Breast epithelium (tissue), 4 donors: ENCODE results near the gene RABGAP1L. TPM values are rescaled to one million over a fixed set of nuclear protein-coding genes. Genes with fewer than 3 reads are reported as not detected.

Experiments used
- DNase-seq, 2 donors: peaks; one replicate each; pipeline ENCODE4 v3.0.0-alpha.2; 2019; ENCODE audit warnings: low spot score in 2 of 2
- H3K27ac ChIP-seq, 2 donors: fragments of 200-600 bp; sonication (generic) in 1 of 2; one replicate each; pipeline ENCODE4 v1.5.1; 2016 to 2019; ENCODE audit warnings: mild to moderate bottlenecking in 1 of 2
- H3K27me3 ChIP-seq, 2 donors: fragments of 200-600 bp; sonication (generic) in 1 of 2; one replicate each; pipeline versions ENCODE4 v1.5.1 to v1.6.0; 2017 to 2019; ENCODE audit warnings: control low read depth in 1 of 2, mild to moderate bottlenecking in 1 of 2
- H3K36me3 ChIP-seq: fragments of 200-600 bp; one replicate; pipeline ENCODE4 v1.5.1; 2019
- H3K4me1 ChIP-seq, 2 donors: fragments of 200-600 bp; sonication (generic); one replicate each; pipeline ENCODE4 v1.5.1; 2016 to 2019; ENCODE audit warnings: control low read depth in 1 of 2
- H3K4me3 ChIP-seq, 3 donors: fragments of 200-600 bp; sonication (generic); 1 replicate in 2 of 3; 2 replicates in 1 of 3; pipeline ENCODE4 v1.5.1; 2016 to 2019; ENCODE audit warnings: mild to moderate bottlenecking in 3 of 3, moderate library complexity in 2 of 3
- H3K9me3 ChIP-seq, 2 donors: fragments of 200-600 bp; sonication (generic) in 1 of 2; one replicate each; pipeline ENCODE4 v1.5.1; 2016 to 2019; ENCODE audit warnings: control low read depth in 1 of 2
- POLR2A ChIP-seq: fragments of 450-650 bp; IDR thresholded peaks from one replicate; pipeline ENCODE4 v1.6.1; 2016; ENCODE audit warnings: antibody characterized with exemption, mild to moderate bottlenecking, moderate library complexity
- POLR2AphosphoS5 ChIP-seq, 3 donors: sonication (generic); formaldehyde crosslinking; IDR thresholded peaks; one replicate each; pipeline ENCODE4 v1.6.1; 2017; ENCODE audit warnings: antibody characterized with exemption in 3 of 3
- intact Hi-C: fragments of 100-400 bp; cut with DNase I; formaldehyde crosslinking; loops from one replicate; pipeline ENCODE4 v1.15.1; 2023; ENCODE audit warnings: low total_unique reads
- total RNA-seq, 3 donors: library from RNA; depleted of rRNA; stranded (reverse); fragments of >200 nt; gene quantifications; one replicate each; pipeline ENCODE4 v1.1.0, GENCODE V29; 2016
- TF ChIP-seq, protein P1 (sequence below), 3 donors: fragments of 450-650 bp; IDR thresholded peaks; one replicate each; pipeline ENCODE4 v1.5.1; 2016 to 2017; ENCODE audit warnings: antibody characterized with exemption in 3 of 3, mild to moderate bottlenecking in 3 of 3, moderate library complexity in 3 of 3

RABGAP1L gene
- total RNA-seq, 3 donors from 2014 or later, result 41.3 to 83.7 (median 49.5) TPM

DNA sequence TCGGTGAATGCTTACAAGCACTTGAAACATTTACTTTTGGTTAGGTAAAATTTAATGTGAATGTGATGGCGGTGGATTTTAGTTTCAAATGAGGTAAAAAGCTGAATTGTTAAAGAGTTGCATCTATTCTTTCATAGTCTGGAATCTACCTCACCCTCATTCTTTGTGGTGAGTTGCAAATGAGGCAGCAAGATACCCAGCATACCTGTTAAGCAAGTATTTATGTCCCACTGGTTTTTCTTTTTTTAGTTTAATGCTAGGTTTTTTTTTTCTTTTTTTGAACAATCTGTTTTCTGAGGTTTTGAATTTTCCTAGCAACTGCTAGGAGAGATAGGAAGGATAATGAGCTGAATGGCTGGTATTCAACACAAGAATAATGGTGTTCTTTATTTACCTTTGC is 712.6 kb downstream of the RABGAP1L start:
- Histone ChIP-seq H3K36me3 (no peaks in the 10 kb centered on the region), H3K4me3 (no peak overlapping the region), H3K9me3 (no peaks in the 10 kb centered on the region), H3K27ac (peak overlapping the region in 1 of 2 donors; percentile 43), H3K27me3 (no peaks in the 10 kb centered on the region), H3K4me1 (no peaks in the 10 kb centered on the region)
- DNase-seq, result no peak
- no peak for TF ChIP-seq POLR2A
- TF ChIP-seq, protein P1, sequence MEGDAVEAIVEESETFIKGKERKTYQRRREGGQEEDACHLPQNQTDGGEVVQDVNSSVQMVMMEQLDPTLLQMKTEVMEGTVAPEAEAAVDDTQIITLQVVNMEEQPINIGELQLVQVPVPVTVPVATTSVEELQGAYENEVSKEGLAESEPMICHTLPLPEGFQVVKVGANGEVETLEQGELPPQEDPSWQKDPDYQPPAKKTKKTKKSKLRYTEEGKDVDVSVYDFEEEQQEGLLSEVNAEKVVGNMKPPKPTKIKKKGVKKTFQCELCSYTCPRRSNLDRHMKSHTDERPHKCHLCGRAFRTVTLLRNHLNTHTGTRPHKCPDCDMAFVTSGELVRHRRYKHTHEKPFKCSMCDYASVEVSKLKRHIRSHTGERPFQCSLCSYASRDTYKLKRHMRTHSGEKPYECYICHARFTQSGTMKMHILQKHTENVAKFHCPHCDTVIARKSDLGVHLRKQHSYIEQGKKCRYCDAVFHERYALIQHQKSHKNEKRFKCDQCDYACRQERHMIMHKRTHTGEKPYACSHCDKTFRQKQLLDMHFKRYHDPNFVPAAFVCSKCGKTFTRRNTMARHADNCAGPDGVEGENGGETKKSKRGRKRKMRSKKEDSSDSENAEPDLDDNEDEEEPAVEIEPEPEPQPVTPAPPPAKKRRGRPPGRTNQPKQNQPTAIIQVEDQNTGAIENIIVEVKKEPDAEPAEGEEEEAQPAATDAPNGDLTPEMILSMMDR (IDR thresholded peaks at IDR 0.05), result no peak
- TF ChIP-seq POLR2AphosphoS5 (IDR thresholded peaks at IDR 0.05), result no peak
- intact Hi-C loops, result no loop called here

DNA sequence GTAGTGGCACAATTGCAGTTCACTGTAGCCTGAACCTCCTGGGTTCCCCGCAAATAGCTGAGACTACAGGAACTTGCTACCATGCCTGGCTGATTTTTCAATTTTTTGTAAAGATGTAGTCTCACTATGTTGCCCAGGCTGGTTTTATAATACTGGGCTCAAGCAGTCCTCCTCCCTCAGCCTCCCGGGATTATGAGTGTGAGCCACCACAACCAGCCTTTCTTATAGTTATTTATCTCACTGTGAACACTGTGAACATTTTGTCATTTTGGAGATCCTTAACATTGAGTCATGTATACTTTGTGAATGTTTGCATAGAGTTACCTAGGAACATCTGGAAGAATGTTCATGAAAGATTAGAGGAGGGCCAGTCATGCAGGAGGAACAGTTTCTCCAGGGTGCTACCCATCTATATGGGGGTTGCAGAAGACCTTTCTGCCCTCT is 713.3 kb downstream of the RABGAP1L start:
- H3K4me3 ChIP-seq, result no peak overlapping the region
- H3K27me3 ChIP-seq, result no peaks in the 10 kb centered on the region
- H3K27ac ChIP-seq, result peak overlapping the region in 1 of 2 donors; percentile 43
- no peaks in the 10 kb centered on the region for H3K9me3 ChIP-seq
- H3K36me3 ChIP-seq, result no peaks in the 10 kb centered on the region
- intact Hi-C loops, result no loop called here
- DNase-seq, result no peak
- TF ChIP-seq POLR2A (no peak), POLR2AphosphoS5 (IDR thresholded peaks at IDR 0.05) (no peak)
- TF ChIP-seq, protein P1 (IDR thresholded peaks at IDR 0.05), result no peak
- H3K4me1 ChIP-seq, result peaks cover 0 to 3% of the 10 kb centered on the region in 2 donors

DNA sequence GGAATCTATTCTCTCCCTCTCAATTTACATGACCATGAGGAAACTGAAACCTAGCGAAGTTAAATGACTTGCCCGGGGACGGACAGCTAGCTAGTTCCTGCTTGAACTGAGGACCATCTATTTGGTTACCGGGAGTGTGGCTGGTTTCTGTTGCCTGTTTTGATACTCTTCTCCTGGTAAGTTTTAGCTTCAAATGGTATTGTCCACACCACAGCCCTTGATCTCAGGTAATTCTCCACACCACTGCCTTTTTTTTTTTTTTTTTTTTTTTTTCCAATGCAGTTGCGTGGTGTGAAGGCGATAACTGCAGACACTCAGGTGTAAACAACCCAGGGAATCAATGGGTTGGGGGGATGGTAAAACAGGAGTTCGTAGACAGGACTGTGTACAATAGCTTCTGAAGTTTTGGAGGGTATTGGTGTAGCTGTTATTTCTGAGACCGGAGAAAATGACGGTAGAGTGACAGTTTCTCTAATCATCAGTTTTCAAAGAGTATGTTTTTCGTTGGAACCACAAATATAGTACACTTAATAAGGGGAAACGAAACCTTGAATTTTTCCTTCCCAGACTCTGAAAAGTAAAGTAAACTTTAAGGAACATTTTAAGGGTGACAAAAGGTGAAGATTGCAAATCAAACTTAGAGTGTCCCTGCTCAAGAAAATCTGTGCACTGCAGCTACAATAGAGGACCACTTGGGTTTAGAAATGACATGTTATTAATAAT is 715.2 kb downstream of the RABGAP1L start:
- DNase-seq, result no peak
- Histone ChIP-seq H3K4me1 (peaks cover 0 to 3% of the 10 kb centered on the region in 2 donors), H3K36me3 (no peaks in the 10 kb centered on the region), H3K27me3 (no peaks in the 10 kb centered on the region), H3K4me3 (peak overlapping the region; percentile 22 to 36 (median 36)), H3K27ac (peak overlapping the region in 1 of 2 donors; percentile 64), H3K9me3 (no peaks in the 10 kb centered on the region)
- intact Hi-C loops, result no loop called here
- TF ChIP-seq, protein P1 (IDR thresholded peaks at IDR 0.05), result no peak
- no peak for TF ChIP-seq POLR2AphosphoS5 (IDR thresholded peaks at IDR 0.05)
- TF ChIP-seq POLR2A, result no peak

DNA sequence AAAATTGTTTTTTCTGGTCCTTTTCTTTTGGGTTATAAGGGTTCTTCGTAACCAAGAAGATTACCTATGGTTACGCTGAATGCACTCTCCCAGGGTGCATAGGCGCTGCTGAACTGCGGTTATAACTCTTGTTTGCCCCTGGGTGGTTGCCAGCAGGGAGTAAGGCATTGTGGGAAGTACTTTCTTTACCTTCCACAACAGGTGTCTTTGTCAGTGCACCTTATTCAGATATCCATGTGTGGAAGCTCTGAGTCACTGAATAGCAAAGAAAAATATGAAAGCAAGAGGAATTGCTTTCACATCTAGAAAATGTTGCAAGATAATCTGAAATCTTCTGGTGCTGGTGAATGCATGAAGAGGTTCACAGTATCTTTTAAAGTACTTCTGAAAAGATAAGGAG is 716.0 kb downstream of the RABGAP1L start:
- Histone ChIP-seq H3K27ac (peak overlapping the region; percentile 33 to 64), H3K4me3 (peak overlapping the region in 2 of 3 donors; percentile 25 to 36), H3K4me1 (peaks cover 0 to 3% of the 10 kb centered on the region in 2 donors), H3K27me3 (no peaks in the 10 kb centered on the region), H3K36me3 (no peaks in the 10 kb centered on the region), H3K9me3 (no peaks in the 10 kb centered on the region)
- DNase-seq, result peak; percentile 55 to 78
- TF ChIP-seq POLR2A (no peak), POLR2AphosphoS5 (IDR thresholded peaks at IDR 0.05) (peak in 1 of 3 donors; percentile 64)
- TF ChIP-seq, protein P1 (IDR thresholded peaks at IDR 0.05), result no peak
- intact Hi-C loops, result no loop called here

DNA sequence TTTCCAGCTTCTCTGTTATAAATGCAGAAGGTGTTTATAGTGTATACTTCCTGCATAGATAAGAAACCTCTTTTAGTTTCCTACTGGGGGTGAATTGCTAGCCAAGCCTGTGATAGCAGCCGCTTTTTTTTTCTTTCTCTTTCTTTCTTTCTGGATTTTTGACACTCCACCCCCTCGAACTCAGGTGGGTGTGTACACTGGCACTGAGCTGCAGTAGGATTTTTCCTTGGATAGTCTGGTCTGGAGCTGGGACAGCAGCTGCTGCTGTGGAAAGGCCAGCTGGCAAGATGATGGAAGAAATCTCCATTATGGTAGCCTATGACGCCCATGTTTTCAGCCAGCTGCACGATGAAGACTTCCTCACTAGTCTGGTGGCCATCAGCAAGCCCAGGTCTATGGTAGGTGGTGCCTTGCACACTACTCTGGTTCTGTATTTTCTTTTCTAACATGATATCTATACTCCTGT is 717.9 kb downstream of the RABGAP1L start:
- Histone ChIP-seq H3K4me3 (peak overlapping the region in 2 of 3 donors; percentile 30 to 37), H3K27me3 (no peaks in the 10 kb centered on the region), H3K9me3 (no peaks in the 10 kb centered on the region), H3K27ac (peak overlapping the region; percentile 22 to 56), H3K36me3 (no peaks in the 10 kb centered on the region), H3K4me1 (peaks cover 0 to 3% of the 10 kb centered on the region in 2 donors)
- TF ChIP-seq POLR2A (no peak), POLR2AphosphoS5 (IDR thresholded peaks at IDR 0.05) (no peak)
- TF ChIP-seq, protein P1 (IDR thresholded peaks at IDR 0.05), result no peak
- no peak for DNase-seq
- intact Hi-C loops, result no loop called here
